GM12875 (cell line): ENCODE results near the gene CDH4.

ENCODE experiments used
- H3K4me3 ChIP-seq: one replicate; pipeline ENCODE4 v1.5.1; 2011; ENCODE audit warnings: low read depth, low read length, control low read depth
- TF ChIP-seq, protein P1 (sequence below): IDR thresholded peaks from 2 replicates; pipeline ENCODE4 v1.5.1; 2011; ENCODE audit warnings: low read depth, mild to moderate bottlenecking, control low read depth, inconsistent platforms, low read length, moderate library complexity, borderline replicate concordance; ENCODE audit not compliant: insufficient read depth

Gene CDH4

DNA sequence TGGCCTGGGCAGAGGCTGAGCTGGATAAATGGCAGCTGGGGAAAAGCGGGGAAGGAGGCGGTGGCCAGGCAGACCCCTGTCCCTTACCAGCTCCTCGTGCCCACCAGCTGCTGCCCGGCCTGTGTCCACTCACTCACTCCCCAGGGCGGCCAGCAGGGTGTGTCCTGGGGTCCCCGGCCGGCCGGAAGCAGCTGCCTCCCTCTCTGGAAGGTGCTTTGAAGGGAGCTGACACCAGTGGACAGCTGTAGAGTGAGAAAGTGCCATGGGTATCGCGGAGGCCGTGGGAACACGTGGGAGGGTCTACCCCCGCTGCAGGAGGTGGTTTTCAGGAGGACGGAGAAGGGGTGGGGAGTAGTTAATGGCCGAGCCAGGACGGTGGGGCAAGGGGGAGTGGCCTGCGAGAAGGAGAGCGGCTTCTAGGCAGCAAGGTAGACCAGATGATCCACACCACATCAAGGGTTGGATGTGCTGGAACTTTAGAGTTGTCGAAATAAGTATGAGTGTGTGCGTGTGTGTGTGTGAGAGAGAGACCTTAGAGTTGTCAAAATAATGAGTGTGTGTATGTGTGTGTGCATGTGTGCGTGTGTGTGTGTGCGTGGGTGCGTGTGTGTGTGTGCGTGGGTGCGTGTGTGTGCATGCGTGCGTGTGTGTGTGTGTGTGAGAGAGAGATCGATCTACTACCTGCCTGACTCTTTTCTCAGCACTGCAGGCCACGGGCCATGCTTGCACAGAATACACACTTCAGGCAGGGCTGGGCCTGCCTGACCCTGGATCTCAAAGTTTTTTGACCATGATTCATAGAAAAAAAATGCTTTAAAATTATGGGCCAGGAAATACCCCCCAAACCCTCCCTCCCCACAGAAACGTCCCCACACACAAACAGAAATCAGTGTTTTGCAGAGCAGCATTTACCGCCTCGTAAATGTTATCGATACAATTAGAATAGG is 43.9 kb downstream of the CDH4 start:
- TF ChIP-seq, protein P1, sequence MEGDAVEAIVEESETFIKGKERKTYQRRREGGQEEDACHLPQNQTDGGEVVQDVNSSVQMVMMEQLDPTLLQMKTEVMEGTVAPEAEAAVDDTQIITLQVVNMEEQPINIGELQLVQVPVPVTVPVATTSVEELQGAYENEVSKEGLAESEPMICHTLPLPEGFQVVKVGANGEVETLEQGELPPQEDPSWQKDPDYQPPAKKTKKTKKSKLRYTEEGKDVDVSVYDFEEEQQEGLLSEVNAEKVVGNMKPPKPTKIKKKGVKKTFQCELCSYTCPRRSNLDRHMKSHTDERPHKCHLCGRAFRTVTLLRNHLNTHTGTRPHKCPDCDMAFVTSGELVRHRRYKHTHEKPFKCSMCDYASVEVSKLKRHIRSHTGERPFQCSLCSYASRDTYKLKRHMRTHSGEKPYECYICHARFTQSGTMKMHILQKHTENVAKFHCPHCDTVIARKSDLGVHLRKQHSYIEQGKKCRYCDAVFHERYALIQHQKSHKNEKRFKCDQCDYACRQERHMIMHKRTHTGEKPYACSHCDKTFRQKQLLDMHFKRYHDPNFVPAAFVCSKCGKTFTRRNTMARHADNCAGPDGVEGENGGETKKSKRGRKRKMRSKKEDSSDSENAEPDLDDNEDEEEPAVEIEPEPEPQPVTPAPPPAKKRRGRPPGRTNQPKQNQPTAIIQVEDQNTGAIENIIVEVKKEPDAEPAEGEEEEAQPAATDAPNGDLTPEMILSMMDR: no peak
- no peak overlapping the region for H3K4me3 ChIP-seq

DNA sequence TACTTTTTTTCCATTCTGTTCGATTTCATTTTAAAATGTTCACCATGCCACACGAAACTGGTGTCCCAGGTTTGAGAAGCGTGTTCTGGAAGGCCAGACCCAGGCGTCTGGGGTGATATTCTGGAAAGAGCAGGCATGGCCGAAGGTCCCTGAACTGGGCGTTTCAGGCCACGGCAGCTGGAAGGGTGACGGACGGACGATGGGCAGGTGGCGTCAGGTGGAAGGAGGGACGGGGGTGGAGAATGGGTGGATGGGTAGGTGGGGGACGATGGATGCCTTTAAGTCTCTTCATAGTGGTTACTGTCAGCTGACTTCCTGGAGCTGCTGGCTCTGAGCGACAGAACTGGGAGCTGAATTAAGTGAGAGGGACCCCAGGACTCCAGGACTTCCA is 44.6 kb downstream of the CDH4 start:
- TF ChIP-seq, protein P1: no peak
- no peak overlapping the region for H3K4me3 ChIP-seq

DNA sequence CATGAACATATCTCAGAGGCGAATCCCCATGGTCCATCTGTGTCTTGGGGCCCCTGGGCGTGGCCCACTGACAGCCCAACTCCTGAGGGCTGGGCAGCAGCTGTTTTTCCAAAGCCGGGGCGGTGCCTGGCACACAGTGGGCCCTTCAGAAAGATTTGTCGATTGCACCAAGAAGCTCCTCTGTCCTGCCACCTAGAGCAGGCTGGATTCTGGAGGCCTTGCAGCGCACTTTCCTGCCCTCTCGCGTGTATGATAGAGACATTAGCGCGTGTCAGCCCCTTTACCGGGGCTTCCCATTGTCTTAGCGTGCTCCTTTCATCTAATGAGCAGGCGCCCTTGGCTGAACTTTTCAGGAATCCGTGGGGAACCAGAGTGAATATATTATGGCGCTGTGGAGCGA is 45.4 kb downstream of the CDH4 start:
- TF ChIP-seq, protein P1: no peak
- H3K4me3 ChIP-seq: no peak overlapping the region

DNA sequence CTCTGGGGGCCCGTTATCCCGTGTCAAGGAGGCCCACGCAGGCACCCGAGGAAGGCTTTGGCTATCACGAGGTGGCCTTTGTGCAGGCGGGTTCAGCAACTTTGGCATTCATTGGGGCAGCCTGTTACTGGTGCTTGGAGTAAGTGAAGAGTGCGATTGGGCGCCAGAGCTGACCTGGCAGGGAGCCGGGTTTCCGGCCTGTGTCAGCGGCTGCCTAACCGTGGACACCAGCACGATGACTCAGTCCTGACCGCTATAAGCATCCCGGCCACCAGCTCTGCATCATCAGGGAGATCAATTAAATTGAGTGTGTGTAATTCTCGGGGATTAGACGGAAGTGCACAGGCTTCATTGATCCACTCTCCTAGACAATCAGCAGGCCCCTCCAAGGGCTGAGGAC is 45.9 kb downstream of the CDH4 start:
- TF ChIP-seq, protein P1: no peak
- no peak overlapping the region for H3K4me3 ChIP-seq

DNA sequence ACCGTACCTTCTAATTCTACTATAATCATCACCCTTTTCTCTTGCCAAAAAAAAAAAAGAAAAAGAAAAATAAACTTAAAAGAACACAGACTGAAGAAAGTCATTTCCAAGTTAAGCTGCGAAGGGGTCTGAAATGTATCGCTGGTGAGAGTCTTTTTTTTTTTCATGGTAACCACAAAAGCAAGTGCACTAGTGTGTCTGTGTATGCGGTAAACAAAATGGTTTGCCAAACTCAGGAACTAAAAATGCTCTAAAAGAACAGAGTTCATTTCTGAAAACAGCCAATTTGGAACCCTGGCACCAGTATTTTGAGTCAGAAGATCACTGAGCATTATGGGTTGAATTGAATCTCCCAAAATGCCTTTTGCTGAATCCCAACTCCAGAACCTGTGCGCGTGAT is 46.6 kb downstream of the CDH4 start:
- TF ChIP-seq, protein P1: no peak

DNA sequence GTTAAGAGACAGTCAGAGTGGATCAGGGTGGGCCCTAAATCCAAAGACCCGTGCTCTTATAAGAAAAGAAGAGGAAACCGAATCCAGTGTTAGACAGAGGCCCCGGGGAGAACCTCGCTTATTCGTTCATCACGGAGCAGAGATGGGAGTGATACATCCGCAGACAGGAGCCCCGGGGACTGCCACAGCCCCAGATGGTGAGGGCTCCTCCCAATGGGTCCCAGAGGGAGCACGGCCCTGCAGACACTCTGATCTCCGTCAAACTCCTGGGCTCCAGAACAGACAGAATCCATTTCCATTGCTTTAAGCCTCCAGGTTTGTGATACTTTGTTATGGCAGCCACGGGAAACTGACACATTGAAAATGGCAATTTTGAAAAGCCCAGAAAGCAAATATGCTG is 47.0 kb downstream of the CDH4 start:
- H3K4me3 ChIP-seq: no peak overlapping the region
- TF ChIP-seq, protein P1: no peak

More for the DNA sequence above, 46.6 kb downstream of the CDH4 start:
- H3K4me3 ChIP-seq: no peak overlapping the region

DNA sequence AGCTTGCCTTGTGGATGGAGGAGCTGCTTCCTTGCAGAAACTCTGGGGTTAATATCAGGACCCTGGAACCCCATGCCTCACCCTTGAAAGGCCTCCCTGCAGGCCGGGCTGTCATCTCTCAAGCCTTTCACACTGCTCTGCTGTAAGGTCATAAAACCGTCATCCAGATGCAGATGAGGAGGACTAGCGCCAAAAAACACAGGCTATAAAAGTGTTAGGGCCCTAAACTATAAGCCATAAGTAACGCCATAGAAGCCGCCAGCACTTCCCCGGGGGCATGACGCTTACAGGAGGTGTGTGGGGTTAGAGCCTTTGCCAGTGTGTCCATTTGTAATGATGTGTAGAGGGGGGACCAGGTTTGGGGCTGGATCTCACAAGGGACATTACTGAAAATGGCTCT is 47.6 kb downstream of the CDH4 start:
- TF ChIP-seq, protein P1: no peak
- H3K4me3 ChIP-seq: no peak overlapping the region
